Testis (tissue), 3 donors: ENCODE data around the gene TBC1D2. TPM values are rescaled to one million over a fixed set of nuclear protein-coding genes. Genes with fewer than 3 reads are reported as not detected.

ENCODE experiments used
- DNase-seq: peaks from one replicate; pipeline ENCODE4 v3.0.0-alpha.2; 2019
- H3K27ac ChIP-seq, 2 donors: fragments of 200-600 bp; sonication (generic); one replicate each; pipeline ENCODE4 v1.5.1; 2019
- H3K27me3 ChIP-seq: fragments of 200-600 bp; sonication (generic); one replicate; pipeline ENCODE4 v1.5.1; 2019
- H3K36me3 ChIP-seq: fragments of 200-600 bp; sonication (generic); one replicate; pipeline ENCODE4 v1.5.1; 2017; ENCODE audit warnings: low read depth; ENCODE audit errors: missing control alignments
- H3K4me1 ChIP-seq: fragments of 200-600 bp; sonication (generic); one replicate; pipeline ENCODE4 v1.5.1; 2019
- H3K4me3 ChIP-seq, 2 donors: fragments of 200-600 bp; sonication (generic); one replicate each; pipeline ENCODE4 v1.5.1; 2017 to 2019
- H3K9me3 ChIP-seq: fragments of 200-600 bp; sonication (generic); one replicate; pipeline ENCODE4 v1.5.1; 2017
- CTCF ChIP-seq, 3 experiments: fragments of 450-650 bp in 2 of 3; fragments of 200-600 bp in 1 of 3; sonication (generic) in 1 of 3; IDR thresholded peaks; one replicate each; pipeline ENCODE4 v1.5.1; 2016 to 2019; ENCODE audit warnings: antibody characterized with exemption in 3 of 3, mild to moderate bottlenecking in 2 of 3, moderate library complexity in 1 of 3
- POLR2A ChIP-seq: fragments of 450-650 bp; IDR thresholded peaks from one replicate; pipeline ENCODE4 v1.6.1; 2017; ENCODE audit warnings: antibody characterized with exemption, mild to moderate bottlenecking, moderate library complexity
- WGBS, 2 donors: methylation state at CpG; one replicate each; pipeline ENCODE4 v1.1.5; 2018; 5-methylcytosine and 5-hydroxymethylcytosine counted together
- intact Hi-C: fragments of 100-400 bp; cut with DNase I; formaldehyde crosslinking; loops from one replicate; pipeline ENCODE4 v1.15.1; 2023; ENCODE audit warnings: low total_unique reads
- polyA plus RNA-seq: library from polyadenylated mRNA; stranded (reverse); fragments of 350-450 nt; fragmentation: Illumina TruSeq; extraction: RNeasy Lipid Tissue Mini Kit (QIAGEN cat#74804); gene quantifications from one replicate; pipeline ENCODE4 v1.2.3, GENCODE V29; 2014; ENCODE audit warnings: low read depth, low replicate concordance; ENCODE audit not compliant: insufficient read depth
- total RNA-seq, 2 donors: library from RNA; depleted of rRNA; stranded (reverse); fragments of >200 nt; gene quantifications; one replicate each; pipeline ENCODE4 v1.2.3, GENCODE V29; 2016

TBC1D2 gene
- total and polyA plus RNA-seq, 3 donors from 2014 or later = 5.1 to 9.2 (median 8.5) TPM

- no peak for DNase-seq
- Histone ChIP-seq H3K9me3 (no peaks in the 10 kb centered on the region), H3K27me3 (no peaks in the 10 kb centered on the region), H3K27ac (no peak overlapping the region), H3K36me3 (no peaks in the 10 kb centered on the region), H3K4me1 (no peaks in the 10 kb centered on the region), H3K4me3 (no peak overlapping the region)
- TF ChIP-seq POLR2A (no peak), CTCF (IDR thresholded peaks at IDR 0.05) (no peak)
- intact Hi-C loops = no loop called here
- 57 to 78% methylated on average over 5 of the region's 5 CpGs for WGBS, 2 donors
Observed at GRCh38 chr9:98222885-98223691, 32.4 kb downstream of the TBC1D2 start.

GRCh38 chr9:98220911-98221310, 34.5 kb downstream of the TBC1D2 start:
- H3K27me3 ChIP-seq = no peaks in the 10 kb centered on the region
- no peaks in the 10 kb centered on the region for H3K4me1 ChIP-seq
- H3K4me3 ChIP-seq = no peak overlapping the region
- H3K9me3 ChIP-seq = no peaks in the 10 kb centered on the region
- WGBS, 2 donors = 77 to 93% methylated on average over 3 to 21 of the region's 21 CpGs
- intact Hi-C loops = no loop called here
- no peak for TF ChIP-seq CTCF (IDR thresholded peaks at IDR 0.05)
- no peak for TF ChIP-seq POLR2A
- H3K27ac ChIP-seq = no peak overlapping the region
- no peak for DNase-seq
- H3K36me3 ChIP-seq = no peaks in the 10 kb centered on the region

- no peaks in the 10 kb centered on the region for H3K27me3 ChIP-seq
- H3K4me3 ChIP-seq = no peak overlapping the region
- no peak for DNase-seq
- no peaks in the 10 kb centered on the region for H3K36me3 ChIP-seq
- no peak for TF ChIP-seq CTCF (IDR thresholded peaks at IDR 0.05)
- TF ChIP-seq POLR2A = no peak
- no peaks in the 10 kb centered on the region for H3K9me3 ChIP-seq
- WGBS, 2 donors = 92 to 96% methylated on average over 7 to 11 of the region's 11 CpGs
- no peak overlapping the region for H3K27ac ChIP-seq
- intact Hi-C loops = no loop called here
- H3K4me1 ChIP-seq = peaks cover 10% of the 10 kb centered on the region
Observed at GRCh38 chr9:98219794-98220370, 35.6 kb downstream of the TBC1D2 start.

GRCh38 chr9:98219364-98219716, 36.1 kb downstream of the TBC1D2 start:
- Histone ChIP-seq H3K4me3 (no peak overlapping the region), H3K27ac (no peak overlapping the region), H3K4me1 (peaks cover 14% of the 10 kb centered on the region), H3K9me3 (no peaks in the 10 kb centered on the region), H3K36me3 (no peaks in the 10 kb centered on the region), H3K27me3 (no peaks in the 10 kb centered on the region)
- TF ChIP-seq POLR2A (no peak), CTCF (IDR thresholded peaks at IDR 0.05) (no peak)
- WGBS, 2 donors = 88 to 89% methylated on average over 7 of the region's 7 CpGs
- no peak for DNase-seq
- intact Hi-C loops = no loop called here
